Activated CD4-positive, alpha-beta memory T cell treated with anti-CD3 and anti-CD28 coated beads for 36 hours (primary cell): ENCODE measurements around the gene CLTCL1. TPM values are rescaled to one million over a fixed set of nuclear protein-coding genes. Genes with fewer than 3 reads are reported as not detected.

Experiments used
- CTCF ChIA-PET: fragments of 350-600 bp; sonication (Branson Sonifier 250); formaldehyde crosslinking; loops from one replicate; lab custom pipeline; 2021; ENCODE audit warnings: antibody characterized with exemption, inconsistent platforms; lab: Charles Lee
- POLR2A ChIA-PET: fragments of 350-600 bp; sonication (Branson Sonifier 250); formaldehyde crosslinking; loops from one replicate; lab custom pipeline; 2021; ENCODE audit warnings: antibody characterized with exemption; lab: Charles Lee
- DNase-seq: peaks from one replicate; pipeline ENCODE4 v3.0.0-alpha.2; 2020
- H3K27ac Mint-ChIP-seq: one replicate; pipeline ENCODE4 v1.8.0; 2021; ENCODE audit warnings: mixed read lengths
- H3K27me3 Mint-ChIP-seq: one replicate; pipeline ENCODE4 v1.8.0; 2021; ENCODE audit warnings: mixed read lengths
- H3K36me3 Mint-ChIP-seq: one replicate; pipeline ENCODE4 v1.8.0; 2021; ENCODE audit warnings: mixed read lengths
- H3K4me1 Mint-ChIP-seq: one replicate; pipeline ENCODE4 v1.8.0; 2021; ENCODE audit warnings: low read depth, mixed read lengths
- H3K4me3 Mint-ChIP-seq: one replicate; pipeline ENCODE4 v1.8.0; 2021; ENCODE audit warnings: mild to moderate bottlenecking, mixed read lengths
- H3K9me3 Mint-ChIP-seq: one replicate; pipeline ENCODE4 v1.8.0; 2021; ENCODE audit warnings: mixed read lengths
- intact Hi-C: fragments of 100-400 bp; cut with micrococcal nuclease; formaldehyde crosslinking; loops from one replicate; pipeline ENCODE4 v1.15.1; 2023
- total RNA-seq, 2 experiments: library from RNA; stranded (reverse); gene quantifications; one replicate each; pipeline ENCODE4 v1.2.3, GENCODE V29; 2021

The CLTCL1 gene
- total RNA-seq, 2 experiments from 2014 or later: 1.1 to 1.6 TPM

- no peak overlapping the region for H3K4me3 Mint-ChIP-seq
- H3K27me3 Mint-ChIP-seq: peaks cover 29% of the 10 kb centered on the region
- ChIA-PET POLR2A (interaction anchor here (1.4 kb wide), 1 partner anchor 25 kb away, joined by 3 read pairs; no protein-coding TSS in a partner anchor), CTCF (interaction anchor here (1.4 to 4.9 kb wide), 2 partner anchors 19 to 30 kb away, joined by 3 to 22 read pairs; partner anchors contain the start of gene SLC25A1)
- no peaks in the 10 kb centered on the region for H3K9me3 Mint-ChIP-seq
- H3K27ac Mint-ChIP-seq: no peak overlapping the region
- H3K36me3 Mint-ChIP-seq: peaks cover 3% of the 10 kb centered on the region
- intact Hi-C loops: no loop called here
- no peak for DNase-seq
- H3K4me1 Mint-ChIP-seq: peaks cover 17% of the 10 kb centered on the region
These were observed 143.0 kb downstream of the CLTCL1 start for GRCh38 chr22:19148417-19149046.

GRCh38 chr22:19147195-19147780, 144.2 kb downstream of the CLTCL1 start:
- H3K27me3 Mint-ChIP-seq: peaks cover 23% of the 10 kb centered on the region

GRCh38 chr22:19146215-19146968, 145.1 kb downstream of the CLTCL1 start:
- intact Hi-C loops: no loop called here
- POLR2A ChIA-PET: interaction anchor here (0.6 kb wide), 1 partner anchor 535 kb away, joined by 3 read pairs; no protein-coding TSS in a partner anchor
- CTCF ChIA-PET: interaction anchor here (4.9 kb wide), 1 partner anchor 32 kb away, joined by 22 read pairs; the partner anchor contains the start of gene SLC25A1

More at GRCh38 chr22:19147195-19147780, 144.2 kb downstream of the CLTCL1 start:
- intact Hi-C loops: no loop called here
- Mint-ChIP-seq H3K36me3 (peaks cover 5% of the 10 kb centered on the region), H3K4me3 (no peak overlapping the region), H3K9me3 (no peaks in the 10 kb centered on the region), H3K27ac (no peak overlapping the region), H3K4me1 (peaks cover 23% of the 10 kb centered on the region)
- ChIA-PET CTCF (interaction anchor here (4.9 kb wide), 1 partner anchor 31 kb away, joined by 22 read pairs; the partner anchor contains the start of gene SLC25A1), POLR2A (interaction anchor here (0.8 to 1.4 kb wide), 2 partner anchors 9 to 27 kb away, joined by 3 read pairs; no protein-coding TSS in a partner anchor)
- DNase-seq: no peak

GRCh38 chr22:19143967-19144400, 147.5 kb downstream of the CLTCL1 start:
- CTCF ChIA-PET: interaction anchor here (0.8 to 4.9 kb wide), 17 partner anchors 10 to 586 kb away, joined by 3 to 22 read pairs (median 4); partner anchors contain the start of genes CDC45, DGCR2 and SLC25A1
- H3K27ac Mint-ChIP-seq: peak overlapping the region; percentile 91
- H3K4me3 Mint-ChIP-seq: peak overlapping the region; percentile 99
- H3K4me1 Mint-ChIP-seq: peaks cover 17% of the 10 kb centered on the region
- H3K27me3 Mint-ChIP-seq: peaks cover 6% of the 10 kb centered on the region
- POLR2A ChIA-PET: interaction anchor here (0.7 to 1.7 kb wide), 7 partner anchors 10 to 335 kb away, joined by 3 to 9 read pairs (median 3); partner anchors contain the start of genes CDC45, SLC25A1 and UFD1
- intact Hi-C loops: loop anchor here (1.0 to 2.0 kb wide), 4 partner anchors 22 to 486 kb away; partner anchors contain the start of genes CDC45, DGCR2, SLC25A1 and UFD1
- H3K36me3 Mint-ChIP-seq: peaks cover 21% of the 10 kb centered on the region
- no peaks in the 10 kb centered on the region for H3K9me3 Mint-ChIP-seq
- DNase-seq: peak; percentile 64

More at GRCh38 chr22:19146215-19146968, 145.1 kb downstream of the CLTCL1 start:
- Mint-ChIP-seq H3K27me3 (peaks cover 16% of the 10 kb centered on the region), H3K9me3 (no peaks in the 10 kb centered on the region), H3K36me3 (peaks cover 10% of the 10 kb centered on the region), H3K4me1 (peaks cover 23% of the 10 kb centered on the region), H3K27ac (no peak overlapping the region), H3K4me3 (no peak overlapping the region)
- no peak for DNase-seq

DNA sequence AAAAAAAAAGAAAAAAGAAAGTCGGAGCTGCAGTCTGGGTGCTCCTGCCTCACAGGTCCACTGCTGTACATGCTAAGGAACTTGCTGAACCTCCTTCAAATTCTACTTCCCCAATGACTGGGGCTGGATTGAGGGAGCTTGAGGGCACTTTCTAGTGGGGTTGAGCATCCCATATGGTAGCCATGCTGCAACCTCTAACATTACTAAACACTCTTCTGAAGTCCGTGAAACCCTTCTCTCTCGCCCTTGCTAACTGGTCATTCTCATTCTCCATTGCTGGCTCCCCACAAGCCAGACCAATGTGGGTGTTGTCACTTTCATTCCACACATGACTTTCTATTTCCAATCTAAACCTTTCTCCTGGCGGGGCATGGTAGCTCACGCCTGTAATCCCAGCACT, 148.3 kb downstream of the CLTCL1 start:
- H3K4me1 Mint-ChIP-seq: peaks cover 17% of the 10 kb centered on the region
- H3K36me3 Mint-ChIP-seq: peaks cover 24% of the 10 kb centered on the region
- intact Hi-C loops: no loop called here
- CTCF ChIA-PET: interaction anchor here (0.8 to 1.9 kb wide), 4 partner anchors 32 to 436 kb away, joined by 3 to 9 read pairs (median 4); no protein-coding TSS in a partner anchor
- no peak overlapping the region for H3K27ac Mint-ChIP-seq
- POLR2A ChIA-PET: interaction anchor here (0.7 to 1.7 kb wide), 5 partner anchors 11 to 36 kb away, joined by 3 to 9 read pairs (median 4); partner anchors contain the start of gene SLC25A1
- H3K4me3 Mint-ChIP-seq: peak overlapping the region; percentile 99
- no peak for DNase-seq
- H3K9me3 Mint-ChIP-seq: no peaks in the 10 kb centered on the region
- peaks cover under 1% of the 10 kb centered on the region for H3K27me3 Mint-ChIP-seq

DNA sequence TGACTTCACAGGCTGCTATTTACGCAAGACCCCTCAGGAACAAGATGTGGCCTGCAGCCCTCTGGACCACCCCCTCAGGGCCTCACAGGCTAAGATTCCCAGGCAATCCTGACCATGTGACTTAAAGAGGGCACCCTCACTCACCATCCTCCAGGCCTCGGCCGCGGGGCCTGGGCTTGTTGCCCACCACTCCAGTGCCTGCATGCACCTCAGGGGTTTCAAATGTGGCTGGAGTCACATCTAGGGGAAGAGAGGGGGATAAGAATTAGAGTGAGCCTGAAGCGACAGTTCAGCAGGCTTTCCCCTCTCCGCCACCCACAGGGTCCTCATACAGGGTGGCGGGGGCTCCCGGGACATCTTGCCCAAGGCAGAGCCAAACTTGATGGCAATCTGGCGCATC, 149.1 kb downstream of the CLTCL1 start:
- H3K4me3 Mint-ChIP-seq: peak overlapping the region; percentile 20
- H3K9me3 Mint-ChIP-seq: no peaks in the 10 kb centered on the region
- peaks cover 17% of the 10 kb centered on the region for H3K4me1 Mint-ChIP-seq
- intact Hi-C loops: no loop called here
- H3K27ac Mint-ChIP-seq: no peak overlapping the region
- DNase-seq: no peak
- no peaks in the 10 kb centered on the region for H3K27me3 Mint-ChIP-seq
- peaks cover 24% of the 10 kb centered on the region for H3K36me3 Mint-ChIP-seq
- CTCF ChIA-PET: no interaction called here
- POLR2A ChIA-PET: no interaction called here

DNA sequence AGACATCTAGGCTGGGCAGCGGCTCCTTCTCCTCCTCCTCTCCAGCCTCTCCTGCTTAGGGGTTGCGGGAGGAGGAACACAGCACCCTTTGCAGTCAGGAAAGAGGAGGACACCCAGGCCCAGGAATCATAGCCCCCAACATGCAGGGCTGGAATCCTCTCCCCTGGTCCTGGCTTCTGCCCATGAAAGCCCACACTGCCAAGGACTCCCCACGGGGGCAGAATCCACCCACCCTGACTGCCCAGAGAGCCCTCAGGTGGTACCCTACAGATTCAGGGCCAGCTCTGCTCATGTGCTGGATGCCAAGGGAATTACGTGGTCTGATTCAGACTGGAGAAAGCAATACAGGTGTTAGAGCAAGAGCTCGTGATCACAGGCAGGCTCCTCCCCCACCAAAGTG, 151.5 kb downstream of the CLTCL1 start:
- POLR2A ChIA-PET: no interaction called here
- Mint-ChIP-seq H3K36me3 (peaks cover 40% of the 10 kb centered on the region), H3K9me3 (no peaks in the 10 kb centered on the region), H3K27me3 (no peaks in the 10 kb centered on the region), H3K4me1 (peaks cover 17% of the 10 kb centered on the region), H3K4me3 (no peak overlapping the region), H3K27ac (no peak overlapping the region)
- intact Hi-C loops: no loop called here
- CTCF ChIA-PET: no interaction called here
- DNase-seq: no peak

DNA sequence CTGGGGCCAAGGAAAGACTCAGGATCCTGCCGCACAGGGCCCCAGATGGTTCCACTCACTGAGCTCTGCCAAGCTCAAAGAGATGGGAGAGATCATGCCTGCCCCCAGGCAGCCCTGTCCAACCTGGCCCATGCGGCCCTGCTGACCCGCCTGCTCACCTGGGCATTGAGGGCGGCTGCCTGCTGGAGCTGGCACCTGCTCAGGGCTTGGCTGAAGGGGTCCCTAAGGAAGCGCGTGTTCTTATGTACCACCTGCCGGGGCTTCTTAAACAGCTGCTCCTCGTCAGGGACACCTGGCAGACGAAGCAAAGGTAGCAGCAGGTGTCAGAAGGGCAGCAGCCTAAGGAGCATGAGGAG, 152.5 kb downstream of the CLTCL1 start:
- Mint-ChIP-seq H3K27ac (no peak overlapping the region), H3K36me3 (peaks cover 47% of the 10 kb centered on the region), H3K9me3 (no peaks in the 10 kb centered on the region), H3K4me3 (no peak overlapping the region), H3K27me3 (no peaks in the 10 kb centered on the region), H3K4me1 (peaks cover 10% of the 10 kb centered on the region)
- DNase-seq: no peak
- intact Hi-C loops: no loop called here
- ChIA-PET POLR2A (no interaction called here), CTCF (interaction anchor here (1.0 kb wide), 1 partner anchor 40 kb away, joined by 3 read pairs; the partner anchor contains the start of gene SLC25A1)

DNA sequence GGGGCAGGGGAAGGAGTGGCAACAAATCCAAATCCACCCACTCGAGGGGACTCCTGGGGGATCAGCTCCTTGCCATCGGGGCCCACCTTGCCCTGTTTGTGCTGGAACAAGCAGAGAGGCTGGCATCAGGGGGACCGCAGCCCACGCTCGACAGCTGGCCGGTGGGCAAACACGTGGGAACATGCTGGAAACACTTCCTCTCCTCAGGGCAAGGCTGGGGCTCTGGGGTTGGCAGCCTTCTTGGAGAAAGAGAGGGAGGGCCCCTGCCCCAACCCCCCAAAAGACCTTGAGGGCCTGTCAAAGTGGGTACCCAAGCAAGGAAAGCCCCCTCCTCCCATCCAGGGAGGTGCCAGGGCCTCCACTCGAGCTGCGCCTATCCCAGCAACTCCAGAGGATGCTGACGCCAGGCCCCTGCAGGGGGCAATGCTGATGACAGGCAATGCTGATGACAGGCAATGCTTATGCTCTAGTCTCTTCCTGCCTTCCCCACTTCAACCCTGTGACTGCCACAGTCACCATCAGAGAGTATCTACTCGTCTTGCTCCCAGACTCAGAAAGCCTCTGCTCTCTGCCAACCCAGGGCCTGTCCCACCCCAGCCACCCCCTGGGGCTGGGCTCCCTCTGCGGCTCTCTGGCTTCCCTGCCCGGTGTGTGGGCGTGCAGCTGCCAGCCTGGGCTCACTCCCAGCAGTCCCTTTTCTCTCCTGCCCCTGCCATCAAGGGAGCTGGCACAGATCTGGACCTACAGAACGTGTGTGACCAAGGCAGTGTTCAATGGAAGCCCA, 153.1 kb downstream of the CLTCL1 start:
- no peak overlapping the region for H3K27ac Mint-ChIP-seq
- H3K27me3 Mint-ChIP-seq: no peaks in the 10 kb centered on the region
- H3K4me3 Mint-ChIP-seq: no peak overlapping the region
- intact Hi-C loops: no loop called here
- POLR2A ChIA-PET: no interaction called here
- CTCF ChIA-PET: interaction anchor here (1.0 kb wide), 1 partner anchor 40 kb away, joined by 3 read pairs; the partner anchor contains the start of gene SLC25A1
- DNase-seq: no peak
- H3K9me3 Mint-ChIP-seq: no peaks in the 10 kb centered on the region
- peaks cover 5% of the 10 kb centered on the region for H3K4me1 Mint-ChIP-seq
- peaks cover 45% of the 10 kb centered on the region for H3K36me3 Mint-ChIP-seq

DNA sequence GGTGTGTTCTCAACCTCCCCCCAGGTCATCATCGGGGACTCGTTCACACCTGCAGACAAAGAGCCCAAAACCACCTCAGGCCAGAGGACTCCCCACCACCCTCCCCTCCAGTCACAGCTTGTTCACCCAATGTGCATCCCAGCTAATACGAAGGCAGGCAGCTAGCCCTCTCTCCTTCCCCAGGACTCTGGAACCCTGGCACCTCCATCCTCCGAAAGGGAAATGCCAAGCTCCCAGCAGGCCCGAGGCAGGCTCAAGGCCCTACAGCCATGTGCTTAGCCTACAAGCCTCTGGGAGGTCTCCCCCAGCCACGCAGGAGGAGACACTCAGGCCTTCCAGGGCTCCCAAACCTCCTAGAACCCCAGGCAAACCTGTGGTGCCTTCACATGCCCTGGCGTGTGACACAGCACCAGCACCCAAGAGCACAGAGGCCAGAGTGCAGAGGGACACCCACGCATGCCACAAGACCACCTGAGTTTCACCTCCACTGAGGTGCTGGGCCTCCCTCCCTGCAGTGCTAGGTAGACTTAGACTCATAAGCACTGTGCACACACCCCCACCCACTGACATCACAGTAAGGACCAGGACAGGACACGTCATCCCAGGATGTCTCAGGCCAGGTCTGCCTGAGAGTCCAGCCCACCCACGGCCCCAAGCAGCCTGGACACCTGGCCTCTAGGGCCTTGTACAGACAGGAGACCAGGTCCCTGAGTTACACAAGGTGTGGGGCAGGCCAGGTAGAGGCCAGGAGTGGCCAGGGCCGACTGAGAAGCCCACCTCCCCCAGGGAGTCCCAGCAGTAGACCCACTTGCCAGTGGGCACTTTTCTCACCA, 153.9 kb downstream of the CLTCL1 start:
- Mint-ChIP-seq H3K36me3 (peaks cover 45% of the 10 kb centered on the region), H3K4me3 (no peak overlapping the region), H3K27ac (no peak overlapping the region), H3K9me3 (no peaks in the 10 kb centered on the region), H3K27me3 (no peaks in the 10 kb centered on the region), H3K4me1 (peaks cover under 1% of the 10 kb centered on the region)
- ChIA-PET CTCF (no interaction called here), POLR2A (no interaction called here)
- intact Hi-C loops: no loop called here
- DNase-seq: no peak
